ENCODE data around the gene MAL. TPM values are rescaled to one million over a fixed set of nuclear protein-coding genes. Genes with fewer than 3 reads are reported as not detected.

The MAL gene
- total RNA-seq, 4 donors from 2014 or later: 6.5 to 29.4 (median 11.8) TPM

DNA sequence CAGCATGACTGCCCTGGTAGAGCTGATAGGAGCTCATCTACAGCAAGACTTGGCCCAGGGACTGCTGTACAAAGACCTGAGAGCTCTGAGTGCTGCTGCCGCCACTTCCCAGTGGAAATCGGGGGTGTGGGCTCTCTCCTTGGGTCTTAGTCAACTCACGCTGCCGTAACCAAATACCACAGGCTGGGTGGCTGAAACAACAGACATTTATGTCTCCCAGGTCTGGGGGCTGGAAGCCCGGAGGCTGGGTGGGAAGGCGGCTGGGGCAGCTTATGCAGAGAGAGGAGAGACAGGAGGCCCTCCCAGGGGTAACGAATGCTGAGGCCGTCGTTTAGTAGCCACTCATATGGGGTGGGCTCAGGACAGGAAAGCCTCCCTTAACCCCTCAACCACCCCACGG is 15.4 kb upstream of the MAL start:
- H3K4me3 ChIP-seq: no peak overlapping the region
- H3K27me3 ChIP-seq: peaks cover 3% of the 10 kb centered on the region
- TF ChIP-seq EP300 (IDR thresholded peaks at IDR 0.05) (no peak), POLR2AphosphoS5 (IDR thresholded peaks at IDR 0.05) (no peak), POLR2A (IDR thresholded peaks at IDR 0.05) (no peak)
- TF ChIP-seq, protein P1, sequence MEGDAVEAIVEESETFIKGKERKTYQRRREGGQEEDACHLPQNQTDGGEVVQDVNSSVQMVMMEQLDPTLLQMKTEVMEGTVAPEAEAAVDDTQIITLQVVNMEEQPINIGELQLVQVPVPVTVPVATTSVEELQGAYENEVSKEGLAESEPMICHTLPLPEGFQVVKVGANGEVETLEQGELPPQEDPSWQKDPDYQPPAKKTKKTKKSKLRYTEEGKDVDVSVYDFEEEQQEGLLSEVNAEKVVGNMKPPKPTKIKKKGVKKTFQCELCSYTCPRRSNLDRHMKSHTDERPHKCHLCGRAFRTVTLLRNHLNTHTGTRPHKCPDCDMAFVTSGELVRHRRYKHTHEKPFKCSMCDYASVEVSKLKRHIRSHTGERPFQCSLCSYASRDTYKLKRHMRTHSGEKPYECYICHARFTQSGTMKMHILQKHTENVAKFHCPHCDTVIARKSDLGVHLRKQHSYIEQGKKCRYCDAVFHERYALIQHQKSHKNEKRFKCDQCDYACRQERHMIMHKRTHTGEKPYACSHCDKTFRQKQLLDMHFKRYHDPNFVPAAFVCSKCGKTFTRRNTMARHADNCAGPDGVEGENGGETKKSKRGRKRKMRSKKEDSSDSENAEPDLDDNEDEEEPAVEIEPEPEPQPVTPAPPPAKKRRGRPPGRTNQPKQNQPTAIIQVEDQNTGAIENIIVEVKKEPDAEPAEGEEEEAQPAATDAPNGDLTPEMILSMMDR (IDR thresholded peaks at IDR 0.05): no peak
- no peaks in the 10 kb centered on the region for H3K36me3 ChIP-seq
- 58% methylated on average over 9 of the region's 10 CpGs for whole genome bisulfite sequencing
- no peaks in the 10 kb centered on the region for H3K9me3 ChIP-seq
- no peaks in the 10 kb centered on the region for H3K4me1 ChIP-seq
- no peak for DNase-seq (ENCODE audit: low spot score in 2 of 2)
- H3K27ac ChIP-seq: no peak overlapping the region

GRCh38 chr2:95010718-95011117 is 14.8 kb upstream of the MAL start:
- no peak for DNase-seq (ENCODE audit: low spot score in 2 of 2)
- no peak overlapping the region for H3K4me3 ChIP-seq
- no peaks in the 10 kb centered on the region for H3K4me1 ChIP-seq
- TF ChIP-seq, protein P1 (IDR thresholded peaks at IDR 0.05): no peak
- TF ChIP-seq POLR2A (IDR thresholded peaks at IDR 0.05) (no peak), EP300 (IDR thresholded peaks at IDR 0.05) (no peak), POLR2AphosphoS5 (IDR thresholded peaks at IDR 0.05) (no peak)
- no peak overlapping the region for H3K27ac ChIP-seq
- H3K9me3 ChIP-seq: no peaks in the 10 kb centered on the region
- 89% methylated on average over 9 of the region's 9 CpGs for WGBS
- H3K36me3 ChIP-seq: no peaks in the 10 kb centered on the region
- peaks cover 1% of the 10 kb centered on the region for H3K27me3 ChIP-seq

GRCh38 chr2:95012881-95013550 is 12.5 kb upstream of the MAL start:
- H3K27me3 ChIP-seq: peaks cover 2% of the 10 kb centered on the region
- no peaks in the 10 kb centered on the region for H3K9me3 ChIP-seq
- H3K36me3 ChIP-seq: no peaks in the 10 kb centered on the region
- no peak overlapping the region for H3K4me3 ChIP-seq
- H3K4me1 ChIP-seq: no peaks in the 10 kb centered on the region
- no peak for DNase-seq (ENCODE audit: low spot score in 2 of 2)
- no peak overlapping the region for H3K27ac ChIP-seq
- 69% methylated on average over 10 of the region's 10 CpGs for WGBS
- TF ChIP-seq EP300 (IDR thresholded peaks at IDR 0.05): no peak
- no peak for TF ChIP-seq POLR2A (IDR thresholded peaks at IDR 0.05)
- no peak for TF ChIP-seq POLR2AphosphoS5 (IDR thresholded peaks at IDR 0.05)
- TF ChIP-seq, protein P1 (IDR thresholded peaks at IDR 0.05): no peak

DNA sequence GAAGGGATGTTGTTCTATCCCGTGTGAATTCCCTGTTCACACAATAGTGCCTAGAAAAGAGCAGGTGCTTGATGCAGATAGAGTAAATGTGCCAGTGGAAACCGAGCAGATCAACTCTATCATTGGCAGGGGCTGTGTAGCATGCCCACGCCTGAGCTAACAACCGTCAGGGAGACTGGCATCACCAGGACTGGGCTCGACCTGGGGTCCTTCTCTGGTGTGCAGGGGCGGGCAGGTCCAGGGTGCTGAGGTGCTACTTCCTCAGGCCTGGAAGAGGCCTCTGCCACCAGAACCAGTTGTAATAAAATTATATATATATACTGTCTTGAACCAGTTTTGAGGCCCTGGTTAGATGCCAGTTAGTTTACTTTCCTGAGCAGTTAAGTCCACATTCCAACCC is 11.8 kb upstream of the MAL start:
- H3K27me3 ChIP-seq: peaks cover 5% of the 10 kb centered on the region
- DNase-seq (ENCODE audit: low spot score in 2 of 2): no peak

GRCh38 chr2:95014126-95014708 is 11.3 kb upstream of the MAL start:
- H3K27me3 ChIP-seq: peaks cover 7% of the 10 kb centered on the region
- TF ChIP-seq EP300 (IDR thresholded peaks at IDR 0.05) (no peak), POLR2A (IDR thresholded peaks at IDR 0.05) (no peak), POLR2AphosphoS5 (IDR thresholded peaks at IDR 0.05) (no peak)
- TF ChIP-seq, protein P1 (IDR thresholded peaks at IDR 0.05): no peak
- no peak for DNase-seq (ENCODE audit: low spot score in 2 of 2)
- H3K27ac ChIP-seq: no peak overlapping the region
- H3K4me3 ChIP-seq: no peak overlapping the region
- 88% methylated on average over 5 of the region's 10 CpGs for WGBS
- H3K4me1 ChIP-seq: no peaks in the 10 kb centered on the region
- no peaks in the 10 kb centered on the region for H3K9me3 ChIP-seq
- H3K36me3 ChIP-seq: no peaks in the 10 kb centered on the region

More for the DNA sequence above, 11.8 kb upstream of the MAL start:
- TF ChIP-seq EP300 (IDR thresholded peaks at IDR 0.05): no peak
- H3K4me3 ChIP-seq: no peak overlapping the region
- H3K27ac ChIP-seq: no peak overlapping the region
- no peaks in the 10 kb centered on the region for H3K4me1 ChIP-seq
- WGBS: 77% methylated on average over 6 of the region's 6 CpGs
- H3K9me3 ChIP-seq: no peaks in the 10 kb centered on the region
- H3K36me3 ChIP-seq: no peaks in the 10 kb centered on the region

Data from suprapubic skin (tissue), 4 donors.